Liver (tissue), 9 donors: ENCODE measurements around the gene NDFIP1. TPM values are rescaled to one million over a fixed set of nuclear protein-coding genes. Genes with fewer than 3 reads are reported as not detected.

Source experiments
- DNase-seq: peaks from one replicate; pipeline ENCODE4 v3.0.0-alpha.2; 2017; ENCODE audit warnings: low spot score
- H3K27ac ChIP-seq, 2 donors: one replicate each; pipeline ENCODE4 v1.7.0; 2013; ENCODE audit warnings: inconsistent platforms in 2 of 2, low read length in 2 of 2, control low read depth in 1 of 2, low read depth in 1 of 2, mild to moderate bottlenecking in 1 of 2
- H3K27me3 ChIP-seq, 4 donors: one replicate each; pipeline versions ENCODE4 v1.6.1 to v1.7.0; 2013; ENCODE audit warnings: low read length in 3 of 4, inconsistent platforms in 1 of 4, mild to moderate bottlenecking in 1 of 4, moderate library complexity in 1 of 4; ENCODE audit not compliant: control insufficient read depth in 4 of 4, insufficient read depth in 4 of 4
- H3K36me3 ChIP-seq, 4 donors: one replicate each; pipeline versions ENCODE4 v1.6.1 to v1.7.0; 2013; ENCODE audit warnings: low read length in 3 of 4, mild to moderate bottlenecking in 3 of 4, low read depth in 1 of 4, moderate library complexity in 1 of 4; ENCODE audit not compliant: control insufficient read depth in 4 of 4, insufficient read depth in 3 of 4
- H3K4me1 ChIP-seq, 4 donors: one replicate each; pipeline versions ENCODE4 v1.6.1 to v1.7.0; 2013; ENCODE audit warnings: low read length in 3 of 4, mild to moderate bottlenecking in 3 of 4, moderate library complexity in 1 of 4; ENCODE audit not compliant: control insufficient read depth in 4 of 4, insufficient read depth in 4 of 4
- H3K4me3 ChIP-seq, 3 donors: one replicate each; pipeline versions ENCODE4 v1.6.1 to v1.7.0; 2013; ENCODE audit warnings: low read length in 3 of 3, control low read depth in 1 of 3, low read depth in 1 of 3, mild to moderate bottlenecking in 1 of 3
- H3K9ac ChIP-seq, 2 donors: one replicate each; pipeline ENCODE4 v1.7.0; 2013; ENCODE audit warnings: low read length in 2 of 2, mild to moderate bottlenecking in 2 of 2, moderate library complexity in 2 of 2, control low read depth in 1 of 2, low read depth in 1 of 2
- H3K9me3 ChIP-seq, 4 donors: one replicate each; pipeline versions ENCODE4 v1.6.1 to v1.7.0; 2013; ENCODE audit warnings: low read length in 3 of 4; ENCODE audit not compliant: control insufficient read depth in 4 of 4
- ATF3 ChIP-seq: IDR thresholded peaks from 2 replicates; pipeline ENCODE4 v1.6.1; 2016; ENCODE audit warnings: antibody characterized with exemption
- CTCF ChIP-seq: fragments of 150-350 bp; IDR thresholded peaks from 2 replicates; pipeline ENCODE4 v1.5.1; 2017; ENCODE audit warnings: improper control_type of control experiment, low read depth, low read length; ENCODE audit not compliant: missing input control
- EGR1 ChIP-seq, 2 donors: IDR thresholded peaks; 2 replicates each; pipeline ENCODE4 v1.6.1; 2016 to 2018; ENCODE audit warnings: antibody characterized with exemption in 2 of 2, low read depth in 2 of 2
- FOXA1 ChIP-seq: IDR thresholded peaks from 2 replicates; pipeline ENCODE4 v1.6.1; 2016; ENCODE audit warnings: antibody characterized with exemption
- FOXA2 ChIP-seq: IDR thresholded peaks from 2 replicates; pipeline ENCODE4 v1.6.1; 2016; ENCODE audit warnings: antibody characterized with exemption
- GABPA ChIP-seq, 2 donors: IDR thresholded peaks in 1 of 2; conservative IDR thresholded peaks in 1 of 2; 2 replicates each; pipeline ENCODE4 v1.6.1; 2016; ENCODE audit warnings: antibody characterized with exemption in 2 of 2, mild to moderate bottlenecking in 1 of 2, moderate library complexity in 1 of 2
- HNF4A ChIP-seq, 2 donors: conservative IDR thresholded peaks; 2 replicates each; pipeline ENCODE4 v1.6.1; 2016; ENCODE audit warnings: antibody characterized with exemption in 2 of 2, mild to moderate bottlenecking in 2 of 2
- HNF4G ChIP-seq: IDR thresholded peaks from 2 replicates; pipeline ENCODE4 v1.6.1; 2016; ENCODE audit warnings: antibody characterized with exemption
- JUND ChIP-seq, 2 donors: IDR thresholded peaks; 2 replicates each; pipeline ENCODE4 v1.6.1; 2016; ENCODE audit warnings: antibody characterized with exemption in 2 of 2
- MAX ChIP-seq: IDR thresholded peaks from 2 replicates; pipeline ENCODE4 v1.6.1; 2016; ENCODE audit warnings: antibody characterized with exemption
- NR2F2 ChIP-seq: IDR thresholded peaks from 2 replicates; pipeline ENCODE4 v1.6.1; 2016; ENCODE audit warnings: antibody characterized with exemption
- RAD21 ChIP-seq, 2 donors: IDR thresholded peaks; 2 replicates each; pipeline ENCODE4 v1.6.1; 2016; ENCODE audit warnings: antibody characterized with exemption in 2 of 2, mild to moderate bottlenecking in 2 of 2
- REST ChIP-seq: IDR thresholded peaks from 2 replicates; pipeline ENCODE4 v1.6.1; 2016; ENCODE audit warnings: antibody characterized with exemption, mild to moderate bottlenecking
- SP1 ChIP-seq: IDR thresholded peaks from 2 replicates; pipeline ENCODE4 v1.6.1; 2018; ENCODE audit warnings: antibody characterized with exemption, mild to moderate bottlenecking
- TAF1 ChIP-seq: conservative IDR thresholded peaks from 2 replicates; pipeline ENCODE4 v1.6.1; 2016; ENCODE audit warnings: antibody characterized with exemption, mild to moderate bottlenecking
- YY1 ChIP-seq: IDR thresholded peaks from 2 replicates; pipeline ENCODE4 v1.6.1; 2016; ENCODE audit warnings: antibody characterized with exemption, mild to moderate bottlenecking
- WGBS: extraction: QIAGEN DNeasy Blood & Tissue Kit; methylation state at CpG from one replicate; pipeline ENCODE4 v1.1.7; 2013; 5-methylcytosine and 5-hydroxymethylcytosine counted together
- polyA plus RNA-seq, 2 donors: library from polyadenylated mRNA; stranded (reverse) in 1 of 2; unstranded in 1 of 2; fragments of 200-250 nt in 1 of 2; fragments of >200 nt in 1 of 2; fragmentation: Nextera tagmentation in 1 of 2; extraction: Ambion mirVana in 1 of 2; gene quantifications; one replicate each; pipeline versions ENCODE4 v1.2.1 to v1.2.3, GENCODE V29; 2013 to 2015
- total RNA-seq, 2 donors: library from RNA; depleted of rRNA; stranded (reverse); fragments of >200 nt; gene quantifications; one replicate each; pipeline ENCODE4 v1.2.3, GENCODE V29; 2014
- TF ChIP-seq, protein P1 (sequence below): IDR thresholded peaks from 2 replicates; pipeline ENCODE4 v1.6.1; 2016; ENCODE audit warnings: antibody characterized with exemption
- donor health status: healthy.
- donor health status: healthy.
- donor health status: healthy.
- donor health status: healthy.
- donor health status: healthy.

Gene NDFIP1
- total and polyA plus RNA-seq, 4 donors: 43.5 to 68.1 (median 57.1) TPM

GRCh38 chr5:142078221-142078620 lies 30.4 kb upstream of the NDFIP1 start:
- no peak for DNase-seq
- H3K4me3 ChIP-seq: no peak overlapping the region
- H3K9ac ChIP-seq: no peak overlapping the region
- WGBS: 92% methylated on average over 3 of the region's 3 CpGs
- H3K36me3 ChIP-seq: no peaks in the 10 kb centered on the region
- no peaks in the 10 kb centered on the region for H3K27me3 ChIP-seq
- no peak overlapping the region for H3K27ac ChIP-seq
- no peaks in the 10 kb centered on the region for H3K4me1 ChIP-seq
- H3K9me3 ChIP-seq: no peaks in the 10 kb centered on the region
- no peak for TF ChIP-seq REST
- TF ChIP-seq MAX: no peak
- TF ChIP-seq TAF1: no peak
- TF ChIP-seq ATF3: no peak
- no peak for TF ChIP-seq RAD21 (IDR thresholded peaks at IDR 0.05)
- TF ChIP-seq HNF4A (conservative IDR thresholded peaks at IDR 0.05): no peak
- TF ChIP-seq YY1: no peak
- no peak for TF ChIP-seq GABPA (IDR thresholded peaks at IDR 0.05 in 1 of 2, conservative IDR thresholded peaks at IDR 0.05 in 1 of 2)
- no peak for TF ChIP-seq HNF4G
- TF ChIP-seq SP1: no peak
- no peak for TF ChIP-seq FOXA1
- no peak for TF ChIP-seq JUND (IDR thresholded peaks at IDR 0.05)
- no peak for TF ChIP-seq FOXA2
- TF ChIP-seq EGR1 (IDR thresholded peaks at IDR 0.05; ENCODE audit: low read depth in 2 of 2): no peak
- TF ChIP-seq CTCF: no peak
- no peak for TF ChIP-seq NR2F2
- TF ChIP-seq, protein P1, sequence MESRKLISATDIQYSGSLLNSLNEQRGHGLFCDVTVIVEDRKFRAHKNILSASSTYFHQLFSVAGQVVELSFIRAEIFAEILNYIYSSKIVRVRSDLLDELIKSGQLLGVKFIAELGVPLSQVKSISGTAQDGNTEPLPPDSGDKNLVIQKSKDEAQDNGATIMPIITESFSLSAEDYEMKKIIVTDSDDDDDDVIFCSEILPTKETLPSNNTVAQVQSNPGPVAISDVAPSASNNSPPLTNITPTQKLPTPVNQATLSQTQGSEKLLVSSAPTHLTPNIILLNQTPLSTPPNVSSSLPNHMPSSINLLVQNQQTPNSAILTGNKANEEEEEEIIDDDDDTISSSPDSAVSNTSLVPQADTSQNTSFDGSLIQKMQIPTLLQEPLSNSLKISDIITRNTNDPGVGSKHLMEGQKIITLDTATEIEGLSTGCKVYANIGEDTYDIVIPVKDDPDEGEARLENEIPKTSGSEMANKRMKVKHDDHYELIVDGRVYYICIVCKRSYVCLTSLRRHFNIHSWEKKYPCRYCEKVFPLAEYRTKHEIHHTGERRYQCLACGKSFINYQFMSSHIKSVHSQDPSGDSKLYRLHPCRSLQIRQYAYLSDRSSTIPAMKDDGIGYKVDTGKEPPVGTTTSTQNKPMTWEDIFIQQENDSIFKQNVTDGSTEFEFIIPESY: no peak

DNA sequence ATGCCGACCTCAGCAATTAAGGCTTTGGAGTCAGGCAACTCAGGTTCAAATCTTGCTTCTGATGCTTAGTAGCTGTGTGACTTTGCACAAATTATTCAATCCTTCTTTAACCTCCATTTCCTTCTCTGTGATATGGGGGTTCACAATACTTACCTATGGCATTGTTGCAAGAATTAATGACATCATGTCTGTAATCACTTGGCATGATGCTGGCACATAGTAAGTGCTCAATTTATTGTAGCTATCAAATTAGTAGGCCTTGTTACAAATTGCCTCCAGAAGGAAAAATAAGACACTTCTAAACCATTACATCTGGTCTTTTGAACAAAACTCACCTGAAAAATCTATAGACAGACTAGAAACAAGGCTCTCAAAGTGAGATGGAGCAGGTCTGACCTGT lies 29.9 kb upstream of the NDFIP1 start:
- Histone ChIP-seq H3K27ac (no peak overlapping the region), H3K4me1 (no peaks in the 10 kb centered on the region), H3K27me3 (no peaks in the 10 kb centered on the region), H3K4me3 (no peak overlapping the region), H3K36me3 (no peaks in the 10 kb centered on the region), H3K9me3 (no peaks in the 10 kb centered on the region), H3K9ac (no peak overlapping the region)
- no peak for TF ChIP-seq SP1
- 92% methylated on average over 1 of the region's 1 CpG for WGBS
- DNase-seq: no peak
